Small intestine (tissue), 7 donors: ENCODE data around the gene ZNF608. TPM values are rescaled to one million over a fixed set of nuclear protein-coding genes. Genes with fewer than 3 reads are reported as not detected.

Source experiments
- DNase-seq, 2 donors: peaks; one replicate each; pipeline versions ENCODE4 v3.0.0 to v3.0.0-alpha.2; 2013
- FAIRE-seq: peaks from 2 replicates; lab custom pipeline; 2012; peaks lifted over from hg19 to GRCh38; lab: Jason Lieb, UNC
- H3K27ac ChIP-seq, 3 donors: one replicate each; pipeline ENCODE4 v1.5.1; 2013; ENCODE audit warnings: low read length in 2 of 3, mild to moderate bottlenecking in 2 of 3, control low read depth in 1 of 3, inconsistent platforms in 1 of 3, low read depth in 1 of 3, moderate library complexity in 1 of 3
- H3K27me3 ChIP-seq, 3 donors: one replicate each; pipeline ENCODE4 v1.6.1; 2013; ENCODE audit warnings: low read length in 3 of 3, inconsistent platforms in 1 of 3; ENCODE audit not compliant: control insufficient read depth in 3 of 3, insufficient read depth in 3 of 3
- H3K36me3 ChIP-seq, 3 donors: one replicate each; pipeline ENCODE4 v1.6.1; 2013; ENCODE audit warnings: low read length in 3 of 3, inconsistent platforms in 1 of 3, low read depth in 1 of 3, mild to moderate bottlenecking in 1 of 3, moderate library complexity in 1 of 3; ENCODE audit not compliant: control insufficient read depth in 3 of 3, insufficient read depth in 2 of 3
- H3K4me1 ChIP-seq, 3 donors: one replicate each; pipeline ENCODE4 v1.6.1; 2013; ENCODE audit warnings: low read length in 2 of 3, inconsistent platforms in 1 of 3, low read depth in 1 of 3, mild to moderate bottlenecking in 1 of 3, moderate library complexity in 1 of 3; ENCODE audit not compliant: control insufficient read depth in 3 of 3, insufficient read depth in 2 of 3
- H3K4me3 ChIP-seq, 3 donors: one replicate each; pipeline ENCODE4 v1.5.1; 2013; ENCODE audit warnings: low read length in 3 of 3, control low read depth in 1 of 3, inconsistent platforms in 1 of 3, low read depth in 1 of 3, mild to moderate bottlenecking in 1 of 3, moderate library complexity in 1 of 3
- H3K9me3 ChIP-seq, 2 donors: one replicate each; pipeline ENCODE4 v1.6.1; 2013; ENCODE audit warnings: low read depth in 1 of 2, low read length in 1 of 2; ENCODE audit not compliant: control insufficient read depth in 2 of 2, insufficient read depth in 1 of 2
- WGBS, 3 donors: extraction: QIAGEN DNeasy Blood & Tissue Kit; methylation state at CpG; one replicate each; pipeline ENCODE4 v1.1.7; 2013; 5-methylcytosine and 5-hydroxymethylcytosine counted together
- polyA plus RNA-seq, 4 donors: library from polyadenylated mRNA; stranded (reverse) in 3 of 4; unstranded in 1 of 4; fragments of 200-250 nt in 3 of 4; fragments of 120-200 nt in 1 of 4; gene quantifications; one replicate each; pipeline versions ENCODE4 v1.2.1 to v1.2.3, GENCODE V29; 2013
- donor health status: healthy with polysubstance abuse.
- donor health status: control.
- donor health status: control.
- donor health status: Bipolar disorder and iron deficiency.
- donor health status: healthy.

ZNF608 gene
- polyA plus RNA-seq, 4 donors = 5.7 to 47.1 (median 12.7) TPM

DNA sequence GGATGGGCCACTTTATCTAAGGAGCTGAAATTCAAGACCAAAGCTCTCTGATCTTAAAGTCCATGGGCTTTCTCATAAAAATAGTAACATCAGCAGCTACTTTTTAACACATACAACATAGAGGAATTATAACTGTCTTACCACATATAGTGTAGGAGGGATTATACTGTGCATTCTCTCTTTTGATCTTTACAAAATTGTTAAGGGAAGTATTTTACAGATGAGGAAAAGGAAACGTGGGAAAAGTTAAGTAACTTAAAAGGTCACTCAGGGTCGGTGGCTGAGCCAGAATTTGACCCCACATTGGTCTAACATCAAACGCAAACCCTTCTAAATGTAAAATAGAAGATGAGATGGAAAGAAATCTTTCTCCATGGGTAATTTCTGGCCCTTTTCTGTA is 38.4 kb downstream of the ZNF608 start:
- H3K4me3 ChIP-seq = no peak overlapping the region
- FAIRE-seq (no peak), DNase-seq (no peak)
- no peak overlapping the region for H3K27ac ChIP-seq
- peaks cover 7 to 49% (median 11%) of the 10 kb centered on the region in 3 donors for H3K4me1 ChIP-seq
- 33 to 46% (median 43%) methylated on average over 3 of the region's 3 CpGs for WGBS, 3 donors
- H3K27me3 ChIP-seq = no peaks in the 10 kb centered on the region
- H3K9me3 ChIP-seq = no peaks in the 10 kb centered on the region
- peaks cover 0 to 12% (median 0%) of the 10 kb centered on the region in 3 donors for H3K36me3 ChIP-seq

DNA sequence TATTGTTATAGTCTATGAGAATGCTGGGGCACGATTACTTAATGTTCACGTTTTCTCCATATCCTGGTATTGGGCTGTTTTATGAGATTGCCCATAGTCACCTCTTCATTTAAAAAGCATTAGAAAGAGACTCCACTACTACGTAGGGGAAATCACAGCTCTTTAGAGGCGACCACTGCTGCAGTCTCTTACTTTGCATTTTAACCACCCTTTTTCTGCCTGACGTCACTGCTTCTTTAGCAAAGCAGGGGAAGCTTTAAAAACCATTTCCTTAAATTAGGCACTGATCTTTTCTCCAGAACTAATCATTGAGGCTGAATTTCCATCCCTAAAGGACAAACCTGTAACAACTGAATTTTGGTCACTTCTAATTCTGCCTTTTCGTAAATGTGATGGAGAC is 38.9 kb downstream of the ZNF608 start:
- peaks cover 0 to 11% (median 0%) of the 10 kb centered on the region in 3 donors for H3K36me3 ChIP-seq
- H3K27me3 ChIP-seq = no peaks in the 10 kb centered on the region
- no peak overlapping the region for H3K4me3 ChIP-seq
- WGBS, 3 donors = 46 to 52% (median 49%) methylated on average over 6 of the region's 6 CpGs
- H3K27ac ChIP-seq = peak overlapping the region in 2 of 3 donors; percentile 47 to 70
- no peaks in the 10 kb centered on the region for H3K9me3 ChIP-seq
- peaks cover 8 to 53% (median 11%) of the 10 kb centered on the region in 3 donors for H3K4me1 ChIP-seq
- FAIRE-seq (no peak), DNase-seq (no peak)

DNA sequence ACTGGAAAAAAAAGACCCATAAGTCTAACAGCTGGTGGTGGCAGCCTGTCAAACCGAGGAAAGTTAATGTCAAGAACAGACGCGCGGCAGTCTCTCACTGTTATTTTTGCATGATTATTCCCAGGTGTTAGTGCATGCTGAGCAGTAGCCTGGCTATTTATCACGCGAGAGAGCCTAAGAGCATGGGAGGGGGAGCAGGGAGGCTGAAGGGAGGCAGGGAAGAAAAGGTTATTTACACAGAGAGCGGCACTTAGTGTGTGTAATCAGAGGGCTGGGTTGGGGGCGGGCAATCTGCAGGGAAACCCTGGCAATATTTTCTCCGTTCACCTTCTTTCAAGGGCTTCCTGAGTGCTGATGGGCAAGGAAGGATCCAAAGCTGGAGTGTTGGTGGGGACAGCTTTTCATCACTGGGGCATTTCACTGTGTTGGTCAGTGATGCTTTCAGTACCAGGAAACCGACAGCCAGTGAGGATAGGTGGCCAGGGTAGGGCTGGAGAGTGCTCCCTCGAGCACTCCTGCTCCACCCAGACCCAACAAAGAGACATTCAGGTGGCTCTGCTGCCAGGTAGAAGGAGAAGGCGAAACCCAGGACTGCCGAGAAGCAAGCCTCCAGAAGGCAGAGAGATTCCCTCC is 39.6 kb downstream of the ZNF608 start:
- 18 to 35% (median 21%) methylated on average over 13 of the region's 13 CpGs for WGBS, 3 donors
- peaks cover 0 to 4% (median 0%) of the 10 kb centered on the region in 3 donors for H3K36me3 ChIP-seq
- no peaks in the 10 kb centered on the region for H3K27me3 ChIP-seq
- H3K4me3 ChIP-seq = no peak overlapping the region
- H3K9me3 ChIP-seq = no peaks in the 10 kb centered on the region
- peak overlapping the region in 2 of 3 donors; percentile 47 to 70 for H3K27ac ChIP-seq
- DNase-seq = peak; percentile 44 to 70
- no peak for FAIRE-seq
- H3K4me1 ChIP-seq = peaks cover 11 to 60% (median 11%) of the 10 kb centered on the region in 3 donors

DNA sequence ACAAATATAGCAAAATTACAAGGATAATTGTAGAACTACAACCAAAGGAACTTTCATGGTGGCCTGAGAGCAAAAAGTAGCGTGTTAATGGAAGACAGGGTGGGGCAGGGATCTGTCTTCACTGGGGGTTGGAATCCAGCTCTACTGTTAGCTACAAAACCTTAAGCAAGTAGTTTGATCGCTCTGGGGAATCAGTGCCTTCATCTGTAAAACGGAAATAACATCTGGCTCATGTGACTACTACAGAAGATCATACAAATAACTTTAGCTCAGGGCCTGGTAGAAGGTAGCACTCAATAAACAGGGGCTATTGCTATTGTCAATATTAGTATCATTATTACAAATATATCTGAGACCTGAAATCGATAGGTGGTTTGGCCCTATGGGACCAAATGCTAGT is 40.4 kb downstream of the ZNF608 start:
- no peaks in the 10 kb centered on the region for H3K27me3 ChIP-seq
- H3K4me3 ChIP-seq = no peak overlapping the region
- peaks cover 0 to under 1% (median 0%) of the 10 kb centered on the region in 3 donors for H3K36me3 ChIP-seq
- no peak for DNase-seq
- WGBS, 3 donors = 68 to 73% (median 70%) methylated on average over 4 of the region's 4 CpGs
- peak overlapping the region in 1 of 3 donors; percentile 70 for H3K27ac ChIP-seq
- FAIRE-seq = no peak
- no peaks in the 10 kb centered on the region for H3K9me3 ChIP-seq
- H3K4me1 ChIP-seq = peaks cover 11 to 65% (median 12%) of the 10 kb centered on the region in 3 donors

DNA sequence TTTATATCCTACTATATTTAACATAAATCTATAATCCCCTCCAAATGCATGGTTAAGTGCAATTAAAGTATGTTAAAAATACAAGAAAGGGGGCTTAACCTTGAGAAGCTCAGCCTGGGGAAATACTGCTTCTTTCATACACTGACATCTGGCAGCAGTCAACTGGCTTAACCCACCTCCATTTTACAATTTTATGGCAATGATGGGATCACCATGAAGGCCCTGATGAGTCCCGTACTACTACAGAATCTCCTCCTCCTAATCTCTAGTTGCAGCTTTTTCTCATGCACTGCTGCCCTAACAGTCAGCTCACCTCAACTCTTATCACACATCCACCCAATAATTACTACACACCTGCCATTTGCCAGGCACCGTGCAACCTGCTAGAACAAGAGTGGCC is 40.9 kb downstream of the ZNF608 start:
- Histone ChIP-seq H3K27ac (no peak overlapping the region), H3K4me3 (no peak overlapping the region), H3K4me1 (peaks cover 11 to 67% (median 12%) of the 10 kb centered on the region in 3 donors), H3K27me3 (no peaks in the 10 kb centered on the region), H3K9me3 (no peaks in the 10 kb centered on the region), H3K36me3 (peaks cover 0 to 3% (median 2%) of the 10 kb centered on the region in 3 donors)
- no peak for FAIRE-seq
- 14 to 65% (median 38%) methylated on average over 2 of the region's 2 CpGs for WGBS, 3 donors
- peak in 1 of 2 donors; percentile 44 for DNase-seq

DNA sequence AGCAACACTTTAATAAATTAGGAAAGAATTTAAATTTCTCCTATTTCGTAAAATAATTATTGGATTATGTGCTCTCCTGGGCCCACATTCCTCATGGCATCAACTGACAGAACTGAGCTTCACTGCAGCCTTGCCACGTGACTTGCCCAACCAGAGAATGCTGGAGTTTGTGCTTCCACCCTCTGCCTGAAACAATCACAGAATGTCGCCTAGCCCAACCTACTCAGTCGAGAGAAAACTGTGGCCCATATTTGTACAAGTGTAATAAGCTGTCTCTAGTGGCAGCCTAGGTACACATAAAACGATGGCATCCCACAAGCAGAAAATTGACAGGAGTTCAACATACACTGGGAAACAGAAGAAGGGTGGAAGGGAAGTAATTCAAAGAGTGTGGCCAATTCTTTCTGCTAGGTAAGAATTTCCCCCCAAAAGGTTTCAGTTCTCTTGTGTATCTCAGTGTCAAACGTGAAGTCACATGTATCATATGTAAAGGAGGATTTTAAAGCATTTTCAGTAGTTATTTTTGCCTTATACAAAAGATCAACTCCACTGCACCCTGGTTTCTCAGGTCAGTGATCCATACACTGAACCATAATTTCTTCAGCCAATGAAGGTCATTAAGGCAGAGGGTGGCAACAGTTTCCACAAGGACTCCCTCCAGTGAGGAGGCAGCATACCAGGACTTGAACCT is 41.7 kb downstream of the ZNF608 start:
- no peaks in the 10 kb centered on the region for H3K9me3 ChIP-seq
- 56 to 68% (median 57%) methylated on average over 6 of the region's 6 CpGs for WGBS, 3 donors
- H3K4me1 ChIP-seq = peaks cover 11 to 67% (median 12%) of the 10 kb centered on the region in 3 donors
- H3K4me3 ChIP-seq = no peak overlapping the region
- DNase-seq (no peak), FAIRE-seq (no peak)
- no peak overlapping the region for H3K27ac ChIP-seq
- H3K27me3 ChIP-seq = no peaks in the 10 kb centered on the region
- H3K36me3 ChIP-seq = peaks cover 0 to 4% (median 3%) of the 10 kb centered on the region in 3 donors

DNA sequence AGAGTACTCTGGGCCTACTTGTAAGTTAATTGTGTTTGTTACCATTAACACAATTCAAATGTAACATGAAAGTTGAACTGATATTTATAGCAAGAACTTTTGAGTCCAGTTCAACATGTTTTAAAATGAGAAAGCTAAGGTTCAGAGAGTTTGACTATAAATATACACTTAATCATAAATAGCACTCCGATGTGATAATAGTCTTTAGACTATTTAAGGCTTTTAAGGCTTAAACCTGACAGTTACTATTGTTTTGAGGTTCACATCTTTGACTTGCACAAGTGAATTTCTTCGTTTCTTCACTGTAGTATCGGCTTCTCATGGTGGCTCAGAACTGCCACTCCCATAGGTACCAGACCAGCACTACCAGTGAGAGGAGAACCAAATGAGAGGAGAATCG is 42.4 kb downstream of the ZNF608 start:
- DNase-seq (no peak), FAIRE-seq (no peak)
- peaks cover 11 to 65% (median 12%) of the 10 kb centered on the region in 3 donors for H3K4me1 ChIP-seq
- H3K27me3 ChIP-seq = no peaks in the 10 kb centered on the region
- no peak overlapping the region for H3K27ac ChIP-seq
- 89 to 92% (median 89%) methylated on average over 4 of the region's 4 CpGs for whole genome bisulfite sequencing, 3 donors
- H3K36me3 ChIP-seq = peaks cover 0 to 4% (median 3%) of the 10 kb centered on the region in 3 donors
- H3K4me3 ChIP-seq = no peak overlapping the region
- no peaks in the 10 kb centered on the region for H3K9me3 ChIP-seq

DNA sequence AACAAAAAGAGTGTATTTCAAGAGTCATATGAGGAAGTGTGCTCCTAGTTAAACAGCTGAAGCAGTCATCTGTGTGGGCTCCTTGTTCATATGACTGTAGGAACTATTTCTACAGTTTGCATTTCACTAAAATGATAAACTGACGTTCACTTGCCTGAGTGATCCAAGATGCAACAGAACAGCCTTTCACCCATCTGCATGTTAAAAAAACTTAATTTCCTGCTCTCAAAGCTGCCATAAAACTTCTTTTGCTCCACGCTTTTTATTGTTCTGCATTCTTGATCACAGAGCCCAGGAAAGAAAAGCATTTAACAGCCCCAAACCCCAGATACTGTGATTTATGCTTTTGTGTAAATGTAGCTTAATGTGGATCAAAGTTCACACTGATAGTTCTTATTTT is 43.9 kb downstream of the ZNF608 start:
- peak in 1 of 2 donors; percentile 66 for DNase-seq
- no peaks in the 10 kb centered on the region for H3K27me3 ChIP-seq
- peak overlapping the region in 1 of 3 donors; percentile 52 for H3K27ac ChIP-seq
- no peaks in the 10 kb centered on the region for H3K9me3 ChIP-seq
- FAIRE-seq = no peak
- peaks cover 11 to 76% (median 12%) of the 10 kb centered on the region in 3 donors for H3K4me1 ChIP-seq
- WGBS, 3 donors = 16 to 33% (median 18%) methylated on average over 2 of the region's 2 CpGs
- peaks cover 0 to 4% (median 3%) of the 10 kb centered on the region in 3 donors for H3K36me3 ChIP-seq
- H3K4me3 ChIP-seq = no peak overlapping the region
